ENCODE measurements around the gene CYBRD1. TPM values are rescaled to one million over a fixed set of nuclear protein-coding genes. Genes with fewer than 3 reads are reported as not detected.
"Not testable (repeated sequence)": the region's sequence is repeated elsewhere in the genome, so short reads cannot be mapped to it uniquely, and the experiment has no call there.

The CYBRD1 gene
- total RNA-seq, result 19.8 and 30.5 TPM in 2 replicates

GRCh38 chr2:171522052-171522787 lies at the start of gene CYBRD1:
TSS of gene CYBRD1 (plus strand) at chr2:171522474. CDS start at chr2:171522546, 72 bp downstream.
- peak; percentile 69 for DNase-seq

GRCh38 chr2:171475979-171476378 lies 46.3 kb upstream of the CYBRD1 start:
- DNase-seq, result no peak

- peak; percentile 67 for DNase-seq
These were observed 43.9 kb upstream of the CYBRD1 start for GRCh38 chr2:171478345-171478744.

- DNase-seq, result peak; percentile 41
These were observed 43.0 kb upstream of the CYBRD1 start for GRCh38 chr2:171479154-171479814.

GRCh38 chr2:171480908-171481307 lies 41.4 kb upstream of the CYBRD1 start:
- no peak for DNase-seq

GRCh38 chr2:171482308-171482707 lies 40.0 kb upstream of the CYBRD1 start:
- no peak for DNase-seq

- no peak for DNase-seq
These were observed 39.4 kb upstream of the CYBRD1 start for GRCh38 chr2:171482877-171483276.

- DNase-seq, result no peak
These were observed 38.5 kb upstream of the CYBRD1 start for GRCh38 chr2:171483793-171484192.

GRCh38 chr2:171485116-171485515 lies 37.2 kb upstream of the CYBRD1 start:
- DNase-seq, result no peak

- no peak for DNase-seq
These were observed 35.1 kb upstream of the CYBRD1 start for GRCh38 chr2:171487201-171487600.

GRCh38 chr2:171487803-171488259 lies 34.4 kb upstream of the CYBRD1 start:
- no peak for DNase-seq

GRCh38 chr2:171490577-171490976 lies 31.7 kb upstream of the CYBRD1 start:
- DNase-seq, result no peak

- no peak for DNase-seq
These were observed 31.0 kb upstream of the CYBRD1 start for GRCh38 chr2:171491292-171491691.

- no peak for DNase-seq
These were observed 29.6 kb upstream of the CYBRD1 start for GRCh38 chr2:171492664-171493063.

- not testable (repeated sequence) for DNase-seq
These were observed 24.6 kb upstream of the CYBRD1 start for GRCh38 chr2:171497664-171498063.

- no peak for DNase-seq
These were observed 16.9 kb upstream of the CYBRD1 start for GRCh38 chr2:171505374-171505773.

- DNase-seq, result no peak
These were observed 12.1 kb upstream of the CYBRD1 start for GRCh38 chr2:171509945-171510731.

GRCh38 chr2:171512014-171512413 lies 10.3 kb upstream of the CYBRD1 start:
- DNase-seq, result no peak

GRCh38 chr2:171512683-171513195 lies 9.5 kb upstream of the CYBRD1 start:
- DNase-seq, result no peak

- no peak for DNase-seq
These were observed 8.5 kb upstream of the CYBRD1 start for GRCh38 chr2:171513719-171514160.

GRCh38 chr2:171514908-171515582 lies 7.2 kb upstream of the CYBRD1 start:
- no peak for DNase-seq

GRCh38 chr2:171515672-171516298 lies 6.5 kb upstream of the CYBRD1 start:
- peak; percentile 43 for DNase-seq
